C1 segment of cervical spinal cord (tissue), 14 donors: ENCODE measurements around the gene CETN2.
A peak's percentile ranks its signal among the peaks of the same experiment; 100 is the strongest.
"Not testable (repeated sequence)": the region's sequence is repeated elsewhere in the genome, so short reads cannot be mapped to it uniquely, and the experiment has no call there.

Source experiments
- DNase-seq, 14 donors: peaks; one replicate each; lab custom pipeline; 2025; lab: John Stamatoyannopoulos, UW

The CETN2 gene

GRCh38 chrX:152830312-152831305, at the start of gene CETN2, which contains the start of gene NSDHL:
CETN2 (minus strand) TSS chrX:152830757; CDS start chrX:152830710, 47 bp downstream.
NSDHL (plus strand) TSS chrX:152831063; CDS start chrX:152846325, 15,262 bp downstream.
- peak; percentile 68 to 95 (median 91) for DNase-seq

- DNase-seq: peak in 1 of 14 donors; percentile 5
Measured at GRCh38 chrX:152878976-152879755, 48.6 kb upstream of the CETN2 start.

- DNase-seq: no peak
Measured at GRCh38 chrX:152876931-152877840, 46.6 kb upstream of the CETN2 start.

GRCh38 chrX:152873361-152873760, 42.8 kb upstream of the CETN2 start:
- DNase-seq: no peak

GRCh38 chrX:152872522-152872921, 42.0 kb upstream of the CETN2 start:
- DNase-seq: no peak

- DNase-seq: no peak
Measured at GRCh38 chrX:152871260-152871659, 40.7 kb upstream of the CETN2 start.

GRCh38 chrX:152869972-152870371, 39.4 kb upstream of the CETN2 start:
- no peak for DNase-seq

- peak in 1 of 14 donors; percentile 10 for DNase-seq
Measured at GRCh38 chrX:152866386-152866785, 35.8 kb upstream of the CETN2 start.

- DNase-seq: peak in 1 of 14 donors; percentile 1
Measured at GRCh38 chrX:152865232-152865920, 34.8 kb upstream of the CETN2 start.

GRCh38 chrX:152861826-152862225, 31.3 kb upstream of the CETN2 start:
- no peak for DNase-seq

GRCh38 chrX:152861116-152861515, 30.6 kb upstream of the CETN2 start:
- DNase-seq: no peak

GRCh38 chrX:152853986-152854385, 23.4 kb upstream of the CETN2 start:
- no peak for DNase-seq

- no peak for DNase-seq
Measured at GRCh38 chrX:152850465-152850864, 19.9 kb upstream of the CETN2 start.

- no peak for DNase-seq
Measured at GRCh38 chrX:152847281-152847680, 16.7 kb upstream of the CETN2 start.

- no peak for DNase-seq
Measured at GRCh38 chrX:152845618-152846240, 15.2 kb upstream of the CETN2 start.

GRCh38 chrX:152844256-152844655, 13.7 kb upstream of the CETN2 start:
- DNase-seq: no peak

GRCh38 chrX:152843852-152844251, 13.3 kb upstream of the CETN2 start:
- no peak for DNase-seq

GRCh38 chrX:152842772-152843338, 12.3 kb upstream of the CETN2 start:
- no peak for DNase-seq

GRCh38 chrX:152835470-152835869, 4.9 kb upstream of the CETN2 start:
- not testable (repeated sequence) for DNase-seq

- no peak for DNase-seq
Measured at GRCh38 chrX:152833378-152833777, 2.8 kb upstream of the CETN2 start.
